Kidney (tissue), 14 donors: ENCODE results near the gene SHOX. TPM values are rescaled to one million over a fixed set of nuclear protein-coding genes. Genes with fewer than 3 reads are reported as not detected.

Source experiments
- DNase-seq, 5 donors: peaks; one replicate each; pipeline ENCODE4 v3.0.0-alpha.2; 2013 to 2020
- FAIRE-seq: peaks from 2 replicates; lab custom pipeline; 2012; peaks lifted over from hg19 to GRCh38; lab: Jason Lieb, UNC
- H3K27ac ChIP-seq, 2 donors: one replicate each; pipeline ENCODE4 v1.7.0; 2013; ENCODE audit warnings: low read depth in 2 of 2, low read length in 2 of 2, inconsistent platforms in 1 of 2
- H3K27me3 ChIP-seq: one replicate; pipeline ENCODE4 v1.7.1; 2013; ENCODE audit warnings: low read length, inconsistent platforms; ENCODE audit not compliant: control insufficient read depth, insufficient read depth
- H3K36me3 ChIP-seq, 3 donors: one replicate each; pipeline versions ENCODE4 v1.7.0 to v1.7.1; 2013; ENCODE audit warnings: low read length in 3 of 3, control low read depth in 1 of 3, inconsistent platforms in 1 of 3; ENCODE audit not compliant: insufficient read depth in 3 of 3, control insufficient read depth in 2 of 3
- H3K4me1 ChIP-seq, 3 donors: one replicate each; pipeline versions ENCODE4 v1.7.0 to v1.7.1; 2013; ENCODE audit warnings: low read length in 3 of 3, inconsistent platforms in 1 of 3, low read depth in 1 of 3; ENCODE audit not compliant: control insufficient read depth in 2 of 3, insufficient read depth in 2 of 3
- H3K4me3 ChIP-seq, 3 donors: one replicate each; pipeline versions ENCODE4 v1.7.0 to v1.8.1; 2013; ENCODE audit warnings: low read length in 3 of 3, control low read depth in 1 of 3, inconsistent platforms in 1 of 3
- H3K9ac ChIP-seq, 3 donors: one replicate each; pipeline versions ENCODE4 v1.7.0 to v1.7.1; 2013; ENCODE audit warnings: low read length in 3 of 3, control low read depth in 1 of 3, inconsistent platforms in 1 of 3
- H3K9me3 ChIP-seq, 3 donors: one replicate each; pipeline versions ENCODE4 v1.7.0 to v1.7.1; 2013; ENCODE audit warnings: low read length in 3 of 3, control low read depth in 1 of 3, inconsistent platforms in 1 of 3; ENCODE audit not compliant: control insufficient read depth in 2 of 3, insufficient read depth in 1 of 3
- CTCF ChIP-seq: IDR thresholded peaks from 3 replicates; pipeline ENCODE4 v1.5.1; 2012; ENCODE audit warnings: mild to moderate bottlenecking, moderate library complexity, borderline replicate concordance; ENCODE audit not compliant: insufficient read depth; ENCODE audit errors: extremely low read depth
- intact Hi-C: fragments of 100-400 bp; cut with DNase I; formaldehyde crosslinking; loops from one replicate; pipeline ENCODE4 v1.11.1; 2022
- polyA plus RNA-seq: library from polyadenylated mRNA; stranded (reverse); fragments of 350-450 nt; fragmentation: Illumina TruSeq; extraction: RNeasy Lipid Tissue Mini Kit (QIAGEN cat#74804); gene quantifications from one replicate; pipeline ENCODE4 v1.2.3, GENCODE V29; 2014; ENCODE audit warnings: low read depth, low replicate concordance; ENCODE audit not compliant: insufficient read depth
- total RNA-seq: library from RNA; stranded (reverse); fragmentation: NEBNext Ultra II Directional; extraction: Animal tissue kit (Norgen Biotek cat#: 25700); gene quantifications from one replicate; pipeline ENCODE4 v1.2.1, GENCODE V29; 2021
- donor health status: control.
- donor health status: control.
- donor health status: control.
- donor health status: control.
- donor health status: control.
- donor health status: DM: yes; HTN: yes; CAD: no.
- donor health status: Normal renal cell carcinoma (clear cell type).

SHOX gene
- total and polyA plus RNA-seq, 2 donors from 2014 or later: not detected

- no peak for TF ChIP-seq CTCF
- H3K4me1 ChIP-seq: no peaks in the 10 kb centered on the region
- FAIRE-seq (no peak), DNase-seq (no peak)
- intact Hi-C loops: no loop called here
- no peaks in the 10 kb centered on the region for H3K36me3 ChIP-seq
- H3K27me3 ChIP-seq: peaks cover 33% of the 10 kb centered on the region
- H3K27ac ChIP-seq: no peak overlapping the region
- no peak overlapping the region for H3K9ac ChIP-seq
- no peak overlapping the region for H3K4me3 ChIP-seq
- no peaks in the 10 kb centered on the region for H3K9me3 ChIP-seq
These were observed 2.6 kb upstream of the SHOX start for GRCh38 chrX:627995-628394.

DNA sequence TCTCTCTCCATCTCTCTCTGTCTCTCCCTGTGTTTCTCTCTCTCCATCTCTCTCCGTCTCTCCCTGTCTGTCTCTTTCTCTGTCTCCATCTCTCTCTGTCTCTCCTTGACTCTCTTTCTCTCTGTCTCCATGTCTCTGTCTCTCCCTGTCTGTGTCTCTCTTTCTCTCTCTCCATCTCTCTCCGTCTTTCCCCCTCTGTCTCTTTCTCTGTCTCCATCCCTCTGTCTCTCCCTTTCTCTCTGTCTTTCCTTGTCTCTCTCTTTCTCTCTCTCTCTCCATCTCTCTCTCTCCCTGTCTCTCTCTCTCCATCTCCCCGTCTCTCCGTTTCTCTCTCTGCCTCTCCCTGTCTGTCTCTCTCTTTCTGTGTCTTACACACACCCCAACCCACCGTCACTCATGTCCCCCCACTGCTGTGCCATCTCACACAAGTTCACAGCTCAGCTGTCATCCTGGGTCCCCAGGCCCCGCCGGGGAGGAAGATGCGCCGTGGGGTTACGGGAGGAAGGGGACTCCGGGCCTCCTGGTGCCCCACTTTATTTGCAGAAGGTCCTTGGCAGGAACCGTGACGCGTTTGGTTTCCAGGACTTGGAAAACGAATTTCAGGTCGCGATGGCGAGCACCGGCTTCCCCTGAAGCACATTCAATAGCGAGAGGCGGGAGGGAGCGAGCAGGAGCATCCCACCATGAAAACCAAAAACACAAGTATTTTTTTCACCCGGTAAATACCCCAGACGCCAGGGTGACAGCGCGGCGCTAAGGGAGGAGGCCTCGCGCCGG lies 1.2 kb upstream of the SHOX start:
- intact Hi-C loops: no loop called here
- H3K4me3 ChIP-seq: no peak overlapping the region
- H3K9ac ChIP-seq: no peak overlapping the region
- DNase-seq (no peak), FAIRE-seq (no peak)
- H3K9me3 ChIP-seq: no peaks in the 10 kb centered on the region
- no peaks in the 10 kb centered on the region for H3K4me1 ChIP-seq
- no peaks in the 10 kb centered on the region for H3K36me3 ChIP-seq
- H3K27me3 ChIP-seq: peaks cover 35% of the 10 kb centered on the region
- no peak for TF ChIP-seq CTCF
- H3K27ac ChIP-seq: no peak overlapping the region

GRCh38 chrX:630007-630611 lies 482 bp upstream of the SHOX start:
- no peak overlapping the region for H3K9ac ChIP-seq
- no peak overlapping the region for H3K4me3 ChIP-seq
- DNase-seq (no peak), FAIRE-seq (no peak)
- H3K27ac ChIP-seq: no peak overlapping the region
- H3K4me1 ChIP-seq: no peaks in the 10 kb centered on the region
- peaks cover 37% of the 10 kb centered on the region for H3K27me3 ChIP-seq
- no peaks in the 10 kb centered on the region for H3K9me3 ChIP-seq
- intact Hi-C loops: no loop called here
- no peak for TF ChIP-seq CTCF
- no peaks in the 10 kb centered on the region for H3K36me3 ChIP-seq
